ENCODE measurements around the gene NACC2. TPM values are rescaled to one million over a fixed set of nuclear protein-coding genes. Genes with fewer than 3 reads are reported as not detected.

NACC2 gene
- total and polyA plus RNA-seq, 2 experiments from 2014 or later, result 11.0 to 13.0 TPM

DNA sequence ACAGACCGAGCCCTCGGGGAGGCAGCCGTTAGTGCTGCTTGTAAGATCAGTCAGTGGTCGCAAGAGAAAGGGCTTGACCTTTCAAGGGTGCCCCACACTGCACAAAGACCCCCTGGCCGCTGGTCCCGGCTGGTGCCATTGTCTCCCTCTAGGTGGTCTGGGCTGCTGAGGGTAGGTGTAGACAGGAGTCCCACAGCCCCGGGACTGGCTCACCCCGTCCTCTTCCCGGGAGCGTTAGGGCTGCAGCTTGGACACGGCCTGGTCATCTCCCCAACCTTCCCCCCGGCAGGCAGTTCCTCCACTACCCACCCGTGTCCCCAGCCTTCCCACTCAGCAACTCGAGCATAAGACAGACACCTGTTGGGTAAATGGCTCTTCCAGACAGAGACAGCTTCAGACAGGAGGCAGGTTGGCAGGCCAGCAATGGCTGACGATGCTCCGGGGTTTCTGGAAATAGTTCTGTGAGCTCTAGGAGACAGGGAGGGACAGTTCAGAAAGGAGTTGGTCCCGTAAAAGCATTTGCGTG lies 38.9 kb upstream of the NACC2 start:
- Histone ChIP-seq H3K79me2 (no peaks in the 10 kb centered on the region), H3K4me2 (peak overlapping the region; percentile 100), H3K9me3 (ENCODE audit: low read depth) (no peaks in the 10 kb centered on the region), H3K9me2 (replicated peaks; ENCODE audit: insufficient read depth) (no peaks in the 10 kb centered on the region), H2AFZ (peak overlapping the region; percentile 96), H3K4me3 (no peak overlapping the region), H3K4me1 (ENCODE audit: insufficient read depth) (peaks cover 12% of the 10 kb centered on the region), H3K27me3 (peaks cover 29% of the 10 kb centered on the region), H4K20me1 (ENCODE audit: insufficient read depth, poor library complexity, severe bottlenecking) (no peaks in the 10 kb centered on the region), H3K36me3 (replicated peaks; ENCODE audit: insufficient read depth, low read depth) (no peaks in the 10 kb centered on the region), H3K27ac (no peak overlapping the region)
- 59% methylated on average over 18 of the region's 18 CpGs for WGBS (ENCODE audit: low lambda C conversion rate, missing lambda C conversion rate)
- no peak for DNase-seq (ENCODE audit: low spot score)
- TF ChIP-seq CTCF (IDR thresholded peaks at IDR 0.05; ENCODE audit: poor library complexity) (no peak), EZH2phosphoT487 (IDR thresholded peaks at IDR 0.05; ENCODE audit: low read depth, severe bottlenecking, unreplicated experiment) (no peak), EZH2 (IDR thresholded peaks at IDR 0.05; ENCODE audit: borderline replicate concordance) (no peak)

DNA sequence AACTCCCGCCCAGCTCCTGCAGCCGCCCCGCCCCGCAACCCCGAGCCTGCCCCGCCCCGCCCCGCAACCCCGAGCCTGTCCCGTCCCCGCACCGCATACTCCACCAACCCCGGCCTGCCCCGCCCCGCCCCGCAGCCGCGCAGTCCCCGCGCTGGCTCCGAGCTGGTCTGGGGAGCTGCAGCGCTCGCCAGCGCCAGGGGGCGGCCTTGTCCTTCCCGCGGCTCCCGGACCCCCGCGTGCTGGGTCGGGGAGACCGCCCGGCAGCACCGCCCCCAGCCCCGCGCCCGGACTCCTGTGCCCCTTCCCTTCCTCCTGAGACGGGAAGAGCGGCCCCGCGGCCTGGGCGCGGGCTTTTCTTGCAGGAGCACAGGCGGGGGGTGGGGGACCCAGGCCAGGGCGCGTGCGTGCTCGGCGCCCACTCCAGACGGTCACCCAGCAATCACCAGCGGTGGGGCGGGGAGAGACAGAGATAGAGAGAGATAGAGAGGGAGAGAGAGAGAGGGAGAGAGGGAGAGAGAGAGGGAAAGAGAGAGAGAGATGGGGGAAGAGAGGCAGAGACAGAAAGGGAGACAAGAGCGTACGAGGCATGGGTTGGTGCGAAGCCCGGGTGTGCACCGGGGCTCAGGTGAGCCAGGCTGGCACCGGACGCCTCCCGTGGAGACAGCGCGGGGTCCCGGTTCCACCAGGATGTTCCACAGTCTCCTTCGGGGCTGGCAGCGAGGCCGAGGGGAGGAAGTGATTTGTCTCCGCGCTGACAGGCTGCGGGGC lies 38.3 kb upstream of the NACC2 start:
- Histone ChIP-seq H3K4me2 (peak overlapping the region; percentile 100), H3K79me2 (no peaks in the 10 kb centered on the region), H3K9me2 (replicated peaks; ENCODE audit: insufficient read depth) (no peaks in the 10 kb centered on the region), H3K36me3 (replicated peaks; ENCODE audit: insufficient read depth, low read depth) (no peaks in the 10 kb centered on the region), H3K9me3 (ENCODE audit: low read depth) (no peaks in the 10 kb centered on the region), H3K4me1 (ENCODE audit: insufficient read depth) (peaks cover 12% of the 10 kb centered on the region), H3K27ac (no peak overlapping the region), H3K27me3 (peaks cover 29% of the 10 kb centered on the region), H3K4me3 (peak overlapping the region; percentile 64), H4K20me1 (ENCODE audit: insufficient read depth, poor library complexity, severe bottlenecking) (no peaks in the 10 kb centered on the region), H2AFZ (peak overlapping the region; percentile 96)
- TF ChIP-seq EZH2 (IDR thresholded peaks at IDR 0.05; ENCODE audit: borderline replicate concordance) (no peak), CTCF (IDR thresholded peaks at IDR 0.05; ENCODE audit: poor library complexity) (peak; percentile 67)
- DNase-seq (ENCODE audit: low spot score), result peak; percentile 81
- 13% methylated on average over 25 of the region's 69 CpGs for WGBS (ENCODE audit: low lambda C conversion rate, missing lambda C conversion rate)

DNA sequence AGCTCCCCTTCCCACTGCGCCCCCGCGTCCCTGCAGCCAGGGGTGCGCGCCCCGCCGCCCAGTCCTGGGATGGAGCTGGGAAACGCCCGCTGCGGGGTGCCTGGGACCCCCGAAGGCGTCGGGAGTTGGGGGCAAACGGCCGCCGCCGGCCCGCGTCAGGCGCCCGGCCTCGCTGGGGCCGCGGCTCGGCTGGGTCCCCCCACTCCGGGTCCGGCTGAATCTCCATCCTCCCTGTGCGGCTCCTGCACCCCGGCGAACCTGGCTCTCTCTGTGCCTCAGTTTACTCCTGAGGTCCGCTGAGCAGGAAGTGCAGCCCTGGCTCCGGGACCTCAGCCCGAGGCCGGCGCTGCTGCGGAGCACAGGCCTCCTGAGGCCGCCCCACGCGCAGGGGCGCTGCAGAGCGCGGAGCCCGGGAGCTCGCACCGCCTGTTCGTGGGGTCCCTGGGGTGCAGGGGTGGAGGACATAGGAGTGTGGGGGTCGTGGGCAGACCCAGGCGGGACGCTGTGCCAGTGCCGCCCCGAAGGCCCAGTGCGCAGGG lies 37.5 kb upstream of the NACC2 start:
- DNase-seq (ENCODE audit: low spot score), result no peak
- Histone ChIP-seq H3K4me3 (no peak overlapping the region), H2AFZ (no peak overlapping the region), H3K27me3 (peaks cover 29% of the 10 kb centered on the region), H3K27ac (no peak overlapping the region), H4K20me1 (ENCODE audit: insufficient read depth, poor library complexity, severe bottlenecking) (no peaks in the 10 kb centered on the region), H3K36me3 (replicated peaks; ENCODE audit: insufficient read depth, low read depth) (no peaks in the 10 kb centered on the region), H3K4me1 (ENCODE audit: insufficient read depth) (peaks cover 12% of the 10 kb centered on the region), H3K4me2 (peak overlapping the region; percentile 100), H3K9me2 (replicated peaks; ENCODE audit: insufficient read depth) (no peaks in the 10 kb centered on the region), H3K9me3 (ENCODE audit: low read depth) (no peaks in the 10 kb centered on the region), H3K79me2 (no peaks in the 10 kb centered on the region)
- WGBS (ENCODE audit: low lambda C conversion rate, missing lambda C conversion rate), result 62% methylated on average over 40 of the region's 52 CpGs
- TF ChIP-seq EZH2 (IDR thresholded peaks at IDR 0.05; ENCODE audit: borderline replicate concordance) (no peak), EZH2phosphoT487 (IDR thresholded peaks at IDR 0.05; ENCODE audit: low read depth, severe bottlenecking, unreplicated experiment) (no peak), CTCF (IDR thresholded peaks at IDR 0.05; ENCODE audit: poor library complexity) (no peak)

Data from hepatocyte (in vitro differentiated cells).